Activated CD4-positive, alpha-beta T cell treated with anti-CD3 and anti-CD28 coated beads, Interleukin-2, Interleukin-4, amounts not matched to agents 100 ng/mL and 50 ng/mL, durations not matched to agents 16 hours and 8 hours (primary cell): Measurements from ENCODE around the gene RASA2.

ENCODE experiments used
- DNase-seq: peaks from one replicate; pipeline ENCODE4 v3.0.0-alpha.2; 2020; ENCODE audit warnings: low spot score

The RASA2 gene

DNA sequence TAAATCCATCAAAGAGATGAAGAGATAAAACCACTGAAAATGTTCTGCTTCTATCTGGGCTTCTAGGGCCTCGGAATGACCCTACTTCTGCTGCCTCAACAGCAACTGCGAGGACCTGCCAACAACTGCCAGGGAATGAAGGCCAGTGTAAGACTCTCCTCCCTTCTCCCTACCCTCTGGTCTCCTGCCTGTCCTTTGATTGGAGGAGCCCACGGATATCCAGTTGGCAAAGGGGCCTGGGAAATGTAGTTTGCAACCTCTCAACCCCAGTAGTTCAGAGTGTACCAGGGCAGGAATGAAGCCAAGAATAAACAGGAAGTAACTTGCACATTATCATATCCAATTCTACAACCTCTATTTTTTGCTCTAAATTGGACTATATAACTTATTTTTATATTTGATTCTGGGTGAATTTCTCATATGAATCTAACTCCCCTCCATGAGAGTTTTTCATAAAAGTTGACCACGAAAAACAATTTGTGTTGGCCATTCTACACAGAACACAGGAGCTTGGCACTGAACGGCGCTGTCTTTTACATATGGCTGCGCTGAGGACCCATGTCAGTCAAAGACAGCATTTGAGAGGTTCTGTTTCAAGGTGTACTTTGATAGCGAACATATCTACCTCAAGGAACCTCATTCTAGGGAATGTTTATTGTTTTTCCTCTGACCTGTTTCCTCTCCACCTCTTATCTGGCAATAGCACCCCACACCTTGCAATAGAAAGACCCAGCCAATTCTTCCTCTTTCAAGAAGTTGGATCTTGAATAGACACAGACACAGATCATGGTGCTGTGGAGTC, 160.1 kb downstream of the RASA2 start:
- no peak for DNase-seq

DNA sequence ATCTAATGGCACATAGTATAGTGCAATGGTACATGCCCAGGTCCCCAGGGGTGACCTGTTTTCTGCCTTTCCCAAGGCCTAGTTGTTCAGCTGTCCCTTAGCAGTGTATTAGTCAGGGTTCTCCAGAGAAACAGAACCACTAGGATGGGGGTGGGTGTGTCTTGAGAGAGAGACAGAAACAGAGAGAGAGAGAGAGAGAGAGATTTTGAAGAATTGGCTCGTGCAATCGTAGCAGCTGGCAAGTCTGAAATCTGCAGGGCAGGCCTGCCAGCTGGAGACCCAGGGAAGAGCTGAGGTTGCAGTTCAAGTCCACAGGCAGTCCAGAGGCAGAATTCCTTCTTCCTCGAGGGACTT, 160.7 kb downstream of the RASA2 start:
- DNase-seq: no peak

DNA sequence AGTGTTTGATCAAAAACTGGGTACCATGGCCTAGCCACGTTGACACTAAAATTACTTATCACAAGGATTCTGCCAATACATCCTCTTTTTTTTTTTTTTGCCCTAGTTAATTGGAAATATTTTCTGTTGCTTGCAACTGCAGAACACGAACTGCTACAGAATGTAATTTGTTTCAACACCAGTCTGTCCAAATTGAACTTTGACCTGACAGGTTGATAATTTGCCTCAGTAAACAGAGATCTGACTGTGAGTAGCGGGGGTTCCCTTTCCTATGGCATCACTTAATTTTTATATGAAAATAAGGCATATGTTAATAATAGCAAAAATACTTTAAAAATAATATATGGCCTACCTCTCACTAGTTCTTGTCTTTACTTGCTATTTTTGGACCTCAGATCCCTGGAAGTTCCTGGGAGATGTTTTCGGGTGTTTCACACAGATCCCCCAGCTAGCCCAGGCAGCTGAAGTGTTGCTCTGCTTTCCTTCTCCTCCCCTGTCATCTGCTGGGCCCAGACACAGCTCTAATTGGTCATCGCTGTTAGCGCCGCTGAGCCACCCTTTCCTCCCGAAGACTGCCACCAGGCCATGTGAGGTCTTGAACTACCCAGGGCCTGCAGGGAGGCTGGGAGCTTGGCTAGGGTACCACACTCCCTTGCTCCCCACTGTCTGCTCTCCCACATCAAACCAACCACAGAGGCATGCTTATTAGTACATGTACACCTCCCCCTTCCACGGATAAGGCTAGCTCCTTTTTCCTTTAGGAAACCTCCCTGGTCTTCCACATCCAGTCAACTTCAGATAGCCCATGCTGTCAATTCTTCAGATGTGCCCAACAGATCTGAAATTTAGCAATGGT, 161.5 kb downstream of the RASA2 start:
- no peak for DNase-seq

DNA sequence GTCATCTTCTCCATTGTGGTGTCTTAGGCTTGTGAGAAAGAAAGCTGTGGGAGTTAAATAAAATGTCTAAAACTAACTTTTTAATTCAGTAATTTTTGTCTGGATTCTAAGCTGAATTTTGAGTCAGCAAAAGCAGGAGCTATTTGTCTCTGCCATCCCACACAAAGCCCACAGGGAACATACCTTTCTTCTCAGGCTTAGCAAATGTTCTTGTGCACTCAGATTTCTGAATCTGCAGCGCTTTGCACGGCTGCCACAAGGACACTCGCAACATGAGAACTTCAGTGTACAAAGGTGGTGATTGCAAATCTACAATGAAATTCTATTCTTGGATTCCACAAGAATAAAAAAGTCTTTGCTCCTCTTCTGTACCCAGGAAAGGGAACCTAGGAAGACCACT, 163.0 kb downstream of the RASA2 start:
- no peak for DNase-seq

DNA sequence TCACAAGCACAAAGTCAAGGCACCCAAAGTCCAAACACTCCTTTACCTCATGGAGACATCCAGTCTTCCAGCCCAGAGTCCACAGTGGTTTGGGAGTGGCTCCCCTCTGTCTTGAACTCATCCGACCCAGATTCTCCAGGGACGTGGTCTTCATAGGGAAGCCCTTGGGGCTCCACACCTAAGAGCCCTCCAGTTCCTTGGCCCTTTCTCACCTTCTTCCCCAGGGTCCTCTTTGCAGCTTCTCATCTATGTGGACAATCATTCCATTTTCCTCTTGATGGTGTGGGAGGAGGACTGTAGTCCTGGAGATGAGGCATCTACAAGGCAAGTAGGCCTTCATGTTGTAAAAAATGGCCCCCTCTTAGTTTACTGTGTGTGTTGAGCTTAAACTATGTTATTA, 164.0 kb downstream of the RASA2 start:
- DNase-seq: no peak

DNA sequence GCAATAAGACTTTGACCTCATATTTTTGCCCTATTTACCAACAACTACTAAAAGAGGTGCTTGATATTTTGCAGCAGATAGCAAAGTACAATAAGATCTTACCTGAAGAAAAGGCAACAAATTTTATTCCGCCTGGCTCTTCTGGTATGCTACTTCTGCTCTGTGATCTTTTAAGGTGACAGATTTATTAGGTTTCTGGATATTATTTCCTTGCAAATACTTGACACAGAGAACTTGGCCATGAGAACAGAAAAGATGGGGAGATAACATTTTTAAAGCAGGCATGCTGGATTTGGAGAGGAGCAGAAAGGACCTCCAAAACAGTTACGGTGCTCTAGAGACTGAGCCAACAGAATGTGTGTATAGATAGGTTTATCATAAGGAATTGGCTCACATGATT, 164.6 kb downstream of the RASA2 start:
- DNase-seq: no peak

DNA sequence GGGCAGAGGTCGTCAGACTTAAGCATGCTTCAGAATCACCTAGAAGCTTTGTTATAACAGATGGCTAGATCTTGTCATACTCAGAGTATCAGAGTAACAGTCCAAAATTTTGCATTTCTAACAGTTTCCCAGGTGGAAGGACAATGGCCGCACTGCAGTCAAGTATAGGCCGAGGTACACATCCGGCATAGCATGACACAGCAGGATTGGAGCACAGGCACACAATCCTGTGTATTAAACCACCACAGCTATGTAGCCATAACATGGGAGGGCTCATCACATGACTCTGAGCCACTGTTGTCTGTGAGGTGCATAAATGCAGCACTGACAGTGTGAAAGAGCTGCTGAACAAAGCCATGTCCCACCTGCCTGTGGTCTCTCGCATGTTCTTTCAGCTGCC, 165.5 kb downstream of the RASA2 start:
- no peak for DNase-seq

DNA sequence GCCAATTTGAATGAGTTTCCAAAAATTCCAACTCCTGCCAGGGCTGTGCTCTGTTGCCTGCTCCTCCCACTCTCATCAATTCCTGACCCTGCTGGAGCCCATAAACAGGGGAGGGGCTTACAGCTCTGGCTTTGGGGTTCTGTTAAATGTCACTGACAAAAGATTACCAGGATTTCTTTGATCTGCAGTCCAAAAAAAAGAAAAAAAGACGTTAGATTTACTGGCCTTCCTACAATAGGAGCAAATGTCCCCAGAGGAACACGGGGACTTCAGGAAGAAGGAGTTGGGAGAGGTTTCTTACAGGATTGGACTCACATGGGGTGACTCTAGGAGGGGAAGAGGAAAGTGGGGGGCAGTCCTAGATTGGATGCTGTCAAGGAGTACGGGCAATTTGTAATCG, 167.0 kb downstream of the RASA2 start:
- no peak for DNase-seq

DNA sequence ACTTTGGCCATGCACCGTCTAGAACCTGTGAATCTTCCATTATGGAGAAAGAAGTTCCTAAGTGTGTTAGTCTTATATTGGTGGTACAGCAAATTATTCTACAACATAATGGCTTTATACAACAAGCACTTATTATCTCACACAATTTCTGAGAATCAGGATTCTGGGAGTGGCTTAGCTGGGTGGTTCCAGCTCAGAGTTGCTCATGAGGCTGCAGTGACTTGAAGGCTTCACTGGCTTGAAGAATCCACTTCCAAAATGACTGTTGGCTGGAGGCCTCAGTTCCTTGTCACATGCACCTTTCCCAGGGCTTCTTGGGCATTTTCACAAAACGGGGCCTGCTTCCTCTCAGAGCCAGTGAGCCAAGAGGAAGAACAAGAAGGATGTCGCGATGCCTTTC, 169.0 kb downstream of the RASA2 start:
- no peak for DNase-seq

DNA sequence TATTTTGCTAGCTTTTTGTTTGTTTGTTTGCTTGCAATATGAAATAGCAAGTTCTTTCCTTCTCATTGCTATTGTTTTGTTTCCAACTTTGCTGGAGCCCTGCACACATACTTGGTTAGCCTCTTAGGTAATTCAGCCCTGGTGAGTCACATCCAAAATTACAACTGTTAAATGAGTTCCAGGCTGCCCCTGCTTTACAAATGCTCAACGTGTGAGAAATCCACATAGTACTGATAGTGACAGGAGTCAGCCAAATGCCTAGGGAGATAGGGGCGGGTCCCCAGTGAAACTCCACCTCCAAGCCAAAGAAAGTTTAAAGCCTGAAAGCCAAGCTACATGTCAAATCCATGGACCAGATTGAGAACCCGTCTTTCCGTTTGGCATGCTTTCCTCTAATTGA, 169.9 kb downstream of the RASA2 start:
- no peak for DNase-seq

DNA sequence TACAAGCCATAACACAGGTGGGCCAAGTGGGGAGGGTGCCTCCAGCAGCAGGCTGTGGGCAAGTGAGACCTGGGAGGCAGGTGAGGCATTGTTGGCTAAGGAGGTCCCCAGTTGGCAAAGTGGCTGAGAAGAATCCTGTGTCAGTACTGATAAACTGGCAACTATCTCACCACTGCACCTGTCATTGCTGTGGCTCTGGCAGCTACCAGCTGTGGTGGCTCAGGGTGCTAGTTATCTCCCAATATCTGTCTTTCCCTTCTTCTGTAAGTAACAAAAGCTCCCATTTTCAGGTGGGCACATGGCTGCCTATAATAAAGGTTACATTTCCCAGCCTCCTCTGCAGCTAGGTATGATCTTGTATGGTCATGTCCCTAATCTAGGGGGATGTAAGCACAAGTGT, 170.7 kb downstream of the RASA2 start:
- DNase-seq: no peak

DNA sequence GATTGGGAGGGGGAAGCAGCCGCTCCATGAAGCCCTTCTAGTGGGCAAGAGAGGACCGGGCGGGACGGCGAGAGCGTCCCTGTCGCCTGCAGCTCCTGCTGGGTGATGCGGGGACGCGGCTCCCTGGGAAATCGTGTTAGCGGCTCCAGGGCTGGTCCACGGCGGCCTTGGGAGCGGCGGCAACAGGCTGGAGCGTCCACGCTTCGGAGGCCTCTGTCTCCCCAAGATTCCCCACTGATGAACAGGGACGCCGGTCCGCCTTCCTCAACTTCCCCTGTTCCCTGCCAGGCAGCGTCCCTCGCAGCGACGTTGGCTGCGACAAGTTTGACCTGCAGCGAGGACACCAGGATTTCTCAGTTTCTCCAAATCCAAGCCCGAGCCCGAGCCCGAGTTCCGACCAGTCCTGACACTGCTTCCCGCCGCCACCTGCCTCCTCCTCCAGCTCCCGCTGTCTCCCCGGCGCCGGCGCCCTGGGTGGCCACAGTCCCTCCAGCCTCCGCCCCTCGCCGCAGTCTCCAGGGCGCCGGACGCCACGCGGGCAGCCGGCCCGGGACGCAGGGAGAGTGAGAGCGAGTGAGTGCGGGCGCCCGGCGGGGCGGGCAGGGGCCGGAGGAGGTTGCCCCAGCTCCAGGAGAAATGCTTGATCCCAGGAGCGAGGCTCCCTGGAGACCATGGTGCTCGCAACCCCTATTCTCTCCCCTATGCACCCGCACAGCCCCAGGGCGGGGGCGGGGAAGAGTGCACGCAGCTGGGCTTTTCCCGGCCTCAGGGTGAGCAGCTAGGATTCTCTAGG, 173.2 kb downstream of the RASA2 start:
- no peak for DNase-seq

DNA sequence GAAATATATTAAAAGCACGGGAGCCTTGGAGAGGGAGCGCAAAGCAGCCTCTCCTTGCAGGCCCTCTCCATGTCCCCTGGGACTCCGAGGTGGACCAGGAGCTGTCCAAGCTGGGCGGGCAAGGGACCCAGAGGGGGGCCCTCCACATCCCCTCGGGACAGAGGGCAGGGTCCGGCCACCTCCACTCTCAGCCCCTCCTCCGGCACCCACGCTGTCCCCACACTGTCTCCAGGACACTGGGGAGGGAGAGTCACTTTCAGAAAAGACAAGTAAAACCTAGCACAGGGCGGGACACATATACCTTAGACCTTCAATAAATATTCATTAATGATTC, 173.8 kb downstream of the RASA2 start:
- no peak for DNase-seq

DNA sequence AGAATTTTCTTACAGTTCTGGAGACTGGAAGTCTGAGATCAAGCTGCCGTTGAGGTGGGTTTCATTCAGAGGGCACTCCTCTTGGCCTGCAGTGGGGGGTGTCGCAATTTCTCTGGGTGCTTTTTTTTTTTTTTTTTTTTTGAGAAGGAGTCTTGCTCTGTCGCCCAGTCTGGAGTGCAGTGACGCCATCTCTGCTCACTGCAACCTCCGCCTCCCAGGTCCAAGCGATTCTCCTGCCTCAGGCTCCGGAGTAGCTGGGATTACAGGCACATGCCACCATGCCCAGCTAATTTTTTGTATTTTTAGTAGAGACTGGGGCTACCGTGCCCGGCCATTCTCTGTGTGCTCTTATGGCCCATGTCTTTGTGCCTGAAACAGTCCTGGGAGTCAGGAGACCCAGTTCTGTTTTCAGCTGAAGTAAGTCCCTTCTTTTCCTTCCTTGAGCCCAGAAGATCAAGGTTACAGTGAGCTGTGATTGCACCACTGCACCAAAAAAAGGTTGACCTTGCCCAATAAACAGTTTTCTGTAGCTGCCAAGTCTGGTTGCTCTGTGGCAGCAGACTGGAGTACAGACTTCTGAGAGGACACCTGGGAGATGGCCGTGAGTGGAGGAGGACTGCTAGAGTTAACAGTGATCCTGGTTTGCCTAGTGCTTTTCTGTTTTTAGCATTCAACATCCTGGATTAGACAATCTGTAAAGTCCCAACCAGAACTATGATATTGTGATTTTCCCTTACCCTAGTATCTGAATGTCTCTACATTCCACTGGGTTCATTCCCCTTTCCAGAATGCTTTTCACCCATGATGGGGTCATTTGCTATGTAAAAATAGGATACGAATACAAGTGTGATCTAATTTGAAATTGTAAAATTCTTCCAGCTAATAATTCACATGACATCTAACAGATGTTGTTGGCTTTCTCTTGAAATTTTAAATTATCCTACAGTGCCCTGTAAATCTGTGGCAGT, 174.7 kb downstream of the RASA2 start:
- DNase-seq: no peak

DNA sequence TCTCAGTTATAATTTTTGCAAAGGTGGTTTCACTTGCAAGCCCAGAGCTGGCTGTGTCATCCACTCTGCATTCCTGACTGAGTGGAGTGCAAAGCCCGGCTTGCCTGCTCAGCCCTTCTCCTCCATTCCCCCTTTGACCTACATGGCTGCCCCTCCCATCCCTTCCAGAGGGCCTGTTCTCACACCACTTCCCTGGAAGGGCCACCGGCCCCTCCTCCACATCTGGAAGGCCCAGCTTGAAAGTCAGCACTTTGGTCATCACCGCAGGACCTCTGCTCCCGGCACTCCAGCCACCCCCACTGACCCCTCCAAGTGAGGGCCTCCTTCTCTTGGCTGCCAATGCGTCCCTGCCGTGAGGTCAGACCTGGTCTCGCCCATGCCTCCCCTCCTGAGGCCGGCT, 177.2 kb downstream of the RASA2 start:
- DNase-seq: no peak
